GM12878 (cell line): Measurements from ENCODE around the gene ALKBH8. TPM values are rescaled to one million over a fixed set of nuclear protein-coding genes. Genes with fewer than 3 reads are reported as not detected.

Experiments
- CEBPB ChIP-seq, 2 experiments: fragments of 150-350 bp in 1 of 2; IDR thresholded peaks; 2 replicates each; pipeline ENCODE4 v1.6.1; 2012 to 2014; ENCODE audit warnings: low read depth in 2 of 2, low read length in 2 of 2, borderline replicate concordance in 1 of 2, inconsistent platforms in 1 of 2
- E2F8 ChIP-seq: fragments of 450-650 bp; IDR thresholded peaks from 2 replicates; pipeline ENCODE4 v1.6.1; 2018; ENCODE audit warnings: mild to moderate bottlenecking, low read depth, moderate library complexity; ENCODE audit not compliant: partially characterized antibody
- NBN ChIP-seq: fragments of 450-650 bp; IDR thresholded peaks from 2 replicates; pipeline ENCODE4 v1.6.1; 2016
- NFYB ChIP-seq: IDR thresholded peaks from 2 replicates; pipeline ENCODE4 v1.6.1; 2011; ENCODE audit warnings: low read depth, mild to moderate bottlenecking, low read length, improper control_type of control experiment, moderate library complexity; ENCODE audit not compliant: insufficient read depth
- PAX8 ChIP-seq: fragments of 450-650 bp; IDR thresholded peaks from 2 replicates; pipeline ENCODE4 v1.6.1; 2017; ENCODE audit warnings: mild to moderate bottlenecking, moderate library complexity
- PBX3 ChIP-seq: IDR thresholded peaks from 2 replicates; pipeline ENCODE4 v1.6.1; 2011; ENCODE audit warnings: mild to moderate bottlenecking, low read depth, low read length, moderate library complexity; ENCODE audit not compliant: insufficient replicate concordance
- RELB ChIP-seq: fragments of 450-650 bp; IDR thresholded peaks from 2 replicates; pipeline ENCODE4 v1.6.1; 2017; ENCODE audit warnings: low read depth, mild to moderate bottlenecking, moderate library complexity
- SPI1 ChIP-seq: IDR thresholded peaks from 2 replicates; pipeline ENCODE4 v1.6.1; 2011; ENCODE audit warnings: low read depth, mild to moderate bottlenecking, low read length, moderate library complexity, borderline replicate concordance; ENCODE audit not compliant: insufficient read depth
- SRF ChIP-seq, 2 experiments: IDR thresholded peaks; 2 replicates each; pipeline ENCODE4 v1.6.1; 2011; ENCODE audit warnings: low read depth in 2 of 2, low read length in 2 of 2, mild to moderate bottlenecking in 1 of 2, moderate library complexity in 1 of 2
- YBX1 ChIP-seq: fragments of 450-650 bp; IDR thresholded peaks from 2 replicates; pipeline ENCODE4 v1.6.1; 2016; ENCODE audit warnings: antibody characterized with exemption
- ZNF207 ChIP-seq: fragments of 450-650 bp; IDR thresholded peaks from 2 replicates; pipeline ENCODE4 v1.6.1; 2014; ENCODE audit warnings: antibody characterized with exemption, mild to moderate bottlenecking, borderline replicate concordance
- ZNF274 ChIP-seq: IDR thresholded peaks from one replicate; pipeline ENCODE4 v1.8.0; 2011; ENCODE audit not compliant: insufficient read length, insufficient read depth
- polyA plus RNA-seq, 11 experiments: library from polyadenylated mRNA; depleted of rRNA in 4 of 11; unstranded in 6 of 11; stranded (reverse) in 5 of 11; fragments of >200 nt; fragmentation: Nextera tagmentation in 4 of 11; fragmentation: Illumina TruSeq in 1 of 11; extraction: Ambion mirVana in 4 of 11; extraction: Trizol in 1 of 11; gene quantifications; 1 replicate in 1 of 11; 2 replicates in 10 of 11; pipeline versions ENCODE4 v1.2.1 to v1.2.3, GENCODE V29; 2011 to 2016; ENCODE audit warnings: inconsistent platforms in 2 of 11, missing spikeins in 2 of 11, low read depth in 1 of 11
- total RNA-seq, 4 experiments: library from RNA; depleted of rRNA in 3 of 4; stranded (reverse); fragments of >200 nt in 3 of 4; fragmentation: Illumina TruSeq in 1 of 4; extraction: Trizol in 1 of 4; gene quantifications; 2 replicates each; pipeline versions ENCODE4 v1.2.1 to v1.2.3, GENCODE V29; 2013 to 2021

Gene ALKBH8
- total and polyA plus RNA-seq, 10 of the 15 experiments (the other 5 are each of a cell fraction or from before 2014, with no cell fraction given), result 4.6 to 13.1 (median 9.5) TPM

- TF ChIP-seq SRF (IDR thresholded peaks at IDR 0.05; ENCODE audit: low read depth in 2 of 2, low read length in 2 of 2), result 0 out of 4 replicates have a peak, but pooled peaks of 1 of the 2 experiments have one; percentile 14
- peak; percentile 58; the same call in 1 of the 2 replicates for TF ChIP-seq NFYB
- TF ChIP-seq PBX3, result no peak
- no peak; the same call in none of the 2 replicates for TF ChIP-seq SPI1
- no peak for TF ChIP-seq YBX1
- TF ChIP-seq ZNF207, result no peak
- no peak for TF ChIP-seq ZNF274
- TF ChIP-seq NBN, result no peak
- TF ChIP-seq E2F8, result no peak
- no peak for TF ChIP-seq CEBPB (IDR thresholded peaks at IDR 0.05; ENCODE audit: borderline replicate concordance in 1 of 2, low read depth in 2 of 2, low read length in 2 of 2)
- TF ChIP-seq RELB, result no peak
- TF ChIP-seq PAX8, result no peak
- TF ChIP-seq, all 136 proteins: peak for 4
These were observed 2.3 kb upstream of the ALKBH8 start (continued) for GRCh38 chr11:107567739-107568335.
